IMR-90 (cell line): ENCODE measurements around the gene TMTC1. TPM values are rescaled to one million over a fixed set of nuclear protein-coding genes. Genes with fewer than 3 reads are reported as not detected.

Experiments
- ATAC-seq: fragments of 200-7000 bp; cut with Tn5 transposase; 2 replicates; pipeline ENCODE4 v1.9.1; 2020; ENCODE audit warnings: low read depth, mild to moderate bottlenecking, moderate library complexity
- BruUV-seq: library from RNA; stranded (reverse); fragments of 400-500 nt; replicated peaks from 2 replicates; lab custom pipeline; 2021; lab: Mats Ljungman, UMichigan
- CTCF ChIA-PET: fragments of 300-600 bp; formaldehyde crosslinking; extraction: SDS; loops from one replicate; lab custom pipeline; 2021; ENCODE audit warnings: antibody characterized with exemption; lab: Yijun Ruan, JAX
- POLR2A ChIA-PET: fragments of 300-600 bp; sonication (Branson Sonifier 250); formaldehyde crosslinking; loops from one replicate; lab custom pipeline; 2022; ENCODE audit warnings: antibody characterized with exemption; ENCODE audit not compliant: unreplicated experiment; lab: Charles Lee
- DNase-seq: peaks from one replicate; pipeline ENCODE4 v3.0.0; 2013
- H2AFZ ChIP-seq: replicated peaks from 2 replicates; pipeline ENCODE3; 2013; ENCODE audit warnings: low read length, mild to moderate bottlenecking; ENCODE audit not compliant: poor library complexity
- H2AK5ac ChIP-seq: 2 replicates; pipeline ENCODE4 v1.6.1; 2013; ENCODE audit warnings: low read depth, low read length, inconsistent platforms
- H2AK9ac ChIP-seq: replicated peaks from 2 replicates; pipeline ENCODE3; 2013; ENCODE audit warnings: mild to moderate bottlenecking, low read depth, low read length, moderate library complexity; ENCODE audit not compliant: poor library complexity
- H2BK120ac ChIP-seq: 2 replicates; pipeline ENCODE4 v1.6.1; 2013; ENCODE audit warnings: low read depth, low read length, inconsistent platforms
- H2BK15ac ChIP-seq: 3 replicates; pipeline ENCODE4 v1.6.1; 2013; ENCODE audit warnings: low read depth, low read length, inconsistent platforms
- H2BK20ac ChIP-seq: 2 replicates; pipeline ENCODE4 v1.6.1; 2013; ENCODE audit warnings: low read depth, mild to moderate bottlenecking, inconsistent platforms, low read length, moderate library complexity
- H2BK5ac ChIP-seq: 2 replicates; pipeline ENCODE4 v1.6.1; 2013; ENCODE audit warnings: mild to moderate bottlenecking, low read depth, low read length, inconsistent platforms; ENCODE audit not compliant: poor library complexity, severe bottlenecking
- H3K14ac ChIP-seq: replicated peaks from 2 replicates; pipeline ENCODE4 v1.6.1; 2013; ENCODE audit warnings: low read depth, low read length, inconsistent platforms
- H3K18ac ChIP-seq: 2 replicates; pipeline ENCODE4 v1.6.1; 2013; ENCODE audit warnings: low read depth, low read length, control low read depth
- H3K23ac ChIP-seq: 2 replicates; pipeline ENCODE4 v1.6.1; 2013; ENCODE audit warnings: low read depth, low read length, inconsistent platforms
- H3K27ac ChIP-seq: 2 replicates; pipeline ENCODE4 v1.5.1; 2013; ENCODE audit warnings: mild to moderate bottlenecking, control low read depth, low read length; ENCODE audit not compliant: insufficient read depth
- H3K27me3 ChIP-seq: 2 replicates; pipeline ENCODE4 v1.6.1; 2013; ENCODE audit warnings: low read length; ENCODE audit not compliant: control insufficient read depth, insufficient read depth
- H3K36me3 ChIP-seq: 2 replicates; pipeline ENCODE4 v1.6.1; 2013; ENCODE audit warnings: low read length, mixed read lengths; ENCODE audit not compliant: control insufficient read depth, insufficient read depth
- H3K4ac ChIP-seq: 2 replicates; pipeline ENCODE4 v1.6.1; 2013; ENCODE audit warnings: low read depth, low read length, inconsistent platforms
- H3K4me1 ChIP-seq: 2 replicates; pipeline ENCODE4 v1.6.1; 2013; ENCODE audit warnings: low read length, mixed read lengths; ENCODE audit not compliant: control insufficient read depth, insufficient read depth
- H3K4me2 ChIP-seq: 2 replicates; pipeline ENCODE4 v1.6.1; 2013; ENCODE audit warnings: low read depth, mild to moderate bottlenecking, control low read depth, low read length, moderate library complexity
- H3K4me3 ChIP-seq: 2 replicates; pipeline ENCODE4 v1.5.1; 2013; ENCODE audit warnings: low read depth, mild to moderate bottlenecking, control low read depth, low read length, moderate library complexity; ENCODE audit not compliant: insufficient read depth
- H3K56ac ChIP-seq: 2 replicates; pipeline ENCODE4 v1.6.1; 2013; ENCODE audit warnings: low read length, inconsistent platforms; ENCODE audit not compliant: insufficient read depth; ENCODE audit errors: extremely low read depth
- H3K79me1 ChIP-seq, 2 experiments: 2 replicates each; pipeline ENCODE4 v1.6.1; 2013; ENCODE audit warnings: low read length in 2 of 2, inconsistent platforms in 1 of 2, low read depth in 1 of 2
- H3K9ac ChIP-seq: 2 replicates; pipeline ENCODE4 v1.6.1; 2013; ENCODE audit warnings: low read depth, low read length, control low read depth
- H3K9me1 ChIP-seq: 2 replicates; pipeline ENCODE4 v1.6.1; 2013; ENCODE audit warnings: low read length, inconsistent platforms; ENCODE audit not compliant: insufficient read depth
- H3K9me3 ChIP-seq: 2 replicates; pipeline ENCODE4 v1.6.1; 2013; ENCODE audit warnings: low read length; ENCODE audit not compliant: control insufficient read depth, insufficient read depth
- H4K20me1 ChIP-seq: 2 replicates; pipeline ENCODE4 v1.6.1; 2013; ENCODE audit warnings: low read length, inconsistent platforms; ENCODE audit not compliant: insufficient read depth
- H4K5ac ChIP-seq: 2 replicates; pipeline ENCODE4 v1.6.1; 2013; ENCODE audit warnings: mild to moderate bottlenecking, low read depth, low read length, control low read depth
- H4K8ac ChIP-seq, 2 experiments: 2 replicates each; pipeline ENCODE4 v1.6.1; 2013; ENCODE audit warnings: low read depth in 2 of 2, low read length in 2 of 2, control low read depth in 1 of 2, inconsistent platforms in 1 of 2
- H4K91ac ChIP-seq: 2 replicates; pipeline ENCODE4 v1.6.1; 2013; ENCODE audit warnings: low read depth, low read length, inconsistent platforms; ENCODE audit not compliant: insufficient read depth
- BHLHE40 ChIP-seq: fragments of 150-350 bp; IDR thresholded peaks from 2 replicates; pipeline ENCODE4 v1.6.1; 2016; ENCODE audit warnings: mild to moderate bottlenecking, low read depth, low read length
- CEBPB ChIP-seq: IDR thresholded peaks from 2 replicates; pipeline ENCODE4 v1.6.1; 2012; ENCODE audit warnings: low read depth, low read length, improper control_type of control experiment
- CHD1 ChIP-seq: IDR thresholded peaks from 2 replicates; pipeline ENCODE4 v1.6.1; 2012; ENCODE audit warnings: low read depth, low read length, improper control_type of control experiment
- FOS ChIP-seq: fragments of 150-350 bp; IDR thresholded peaks from 2 replicates; pipeline ENCODE4 v1.6.1; 2016; ENCODE audit warnings: low read depth, low read length
- MAFK ChIP-seq: IDR thresholded peaks from 2 replicates; pipeline ENCODE4 v1.6.1; 2012; ENCODE audit warnings: low read depth, low read length, improper control_type of control experiment
- MAZ ChIP-seq: IDR thresholded peaks from 2 replicates; pipeline ENCODE4 v1.6.1; 2012; ENCODE audit warnings: low read depth, mild to moderate bottlenecking, low read length, improper control_type of control experiment, moderate library complexity, borderline replicate concordance
- MXI1 ChIP-seq: IDR thresholded peaks from 2 replicates; pipeline ENCODE4 v1.6.1; 2012; ENCODE audit warnings: low read depth, mild to moderate bottlenecking, low read length, moderate library complexity, borderline replicate concordance
- NFE2L2 ChIP-seq: fragments of 150-350 bp; IDR thresholded peaks from 2 replicates; pipeline ENCODE4 v1.6.1; 2016; ENCODE audit warnings: low read depth, mild to moderate bottlenecking, low read length
- POLR2A ChIP-seq: IDR thresholded peaks from 2 replicates; pipeline ENCODE4 v1.6.1; 2012; ENCODE audit warnings: mild to moderate bottlenecking, low read depth, low read length
- RAD21 ChIP-seq: IDR thresholded peaks from 2 replicates; pipeline ENCODE4 v1.6.1; 2012; ENCODE audit warnings: low read length, improper control_type of control experiment
- RCOR1 ChIP-seq: IDR thresholded peaks from 2 replicates; pipeline ENCODE4 v1.6.1; 2012; ENCODE audit warnings: mild to moderate bottlenecking, low read length, improper control_type of control experiment; ENCODE audit not compliant: insufficient replicate concordance
- RFX5 ChIP-seq: IDR thresholded peaks from 2 replicates; pipeline ENCODE4 v1.8.0; 2012; ENCODE audit warnings: low read depth, mild to moderate bottlenecking, low read length, moderate library complexity
- SMC3 ChIP-seq: fragments of 150-350 bp; IDR thresholded peaks from 2 replicates; pipeline ENCODE4 v1.6.1; 2016; ENCODE audit warnings: low read depth, mild to moderate bottlenecking, antibody characterized with exemption, low read length, moderate library complexity
- USF2 ChIP-seq: fragments of 150-350 bp; IDR thresholded peaks from 2 replicates; pipeline ENCODE4 v1.6.1; 2017; ENCODE audit warnings: mild to moderate bottlenecking, antibody characterized with exemption, low read length, low read depth
- WGBS, 2 experiments: methylation state at CpG; one replicate each; pipeline versions ENCODE4 v1.1.5 to v1.1.7; 2013; ENCODE audit warnings: missing lambda C conversion rate in 2 of 2; ENCODE audit not compliant: insufficient read length in 1 of 2; ENCODE audit errors: extremely low coverage in 2 of 2; 5-methylcytosine and 5-hydroxymethylcytosine counted together
- dilution Hi-C: fragments of 300-500 bp; cut with HindIII; formaldehyde crosslinking; loops from one replicate; pipeline ENCODE4 v1.14.3; 2018; ENCODE audit warnings: low sequenced_read_pairs; ENCODE audit not compliant: unreplicated experiment
- in situ Hi-C: fragments of 300-500 bp; cut with MboI; formaldehyde crosslinking; loops from 3 replicates; pipeline ENCODE4 v1.14.3; 2019; ENCODE audit warnings: low sequenced_read_pairs, inconsistent platforms, mixed read lengths
- intact Hi-C: fragments of 100-400 bp; cut with micrococcal nuclease; formaldehyde crosslinking; loops from 2 replicates; pipeline ENCODE4 v1.10.0; 2022
- polyA plus RNA-seq, 3 experiments: library from polyadenylated mRNA; depleted of rRNA; stranded (reverse); fragments of >200 nt; gene quantifications; 2 replicates each; pipeline ENCODE4 v1.2.3, GENCODE V29; 2012; ENCODE audit warnings: low replicate concordance in 1 of 3
- total RNA-seq: library from RNA; depleted of rRNA; stranded (reverse); fragments of >200 nt; gene quantifications from 2 replicates; pipeline ENCODE4 v1.2.3, GENCODE V29; 2012
- TF ChIP-seq, protein P1 (sequence below): conservative IDR thresholded peaks from 2 replicates; pipeline ENCODE4 v1.5.1; 2012; ENCODE audit warnings: mild to moderate bottlenecking, low read depth, low read length, improper control_type of control experiment
- TF ChIP-seq, protein P2 (sequence below): fragments of 150-350 bp; IDR thresholded peaks from 2 replicates; pipeline ENCODE4 v1.6.1; 2016; ENCODE audit warnings: low read depth, mild to moderate bottlenecking, low read length, moderate library complexity, borderline replicate concordance

Gene TMTC1
- total and polyA plus RNA-seq, 2 of the 4 experiments (the other 2 are of a cell fraction), result 12.5 to 36.4 TPM

GRCh38 chr12:29665107-29665506 is 118.6 kb downstream of the TMTC1 start:
- Histone ChIP-seq H3K4me3 (no peak overlapping the region), H2BK20ac (no peak overlapping the region), H4K91ac (no peak overlapping the region), H2AK5ac (no peak overlapping the region), H2AK9ac (no peak overlapping the region), H3K14ac (no peak overlapping the region), H3K27ac (no peak overlapping the region), H3K36me3 (peaks cover 4% of the 10 kb centered on the region; the same call in 1 of the 2 replicates), H3K79me1 (peaks cover 0 to 5% of the 10 kb centered on the region in 2 experiments; a peak in 2 of 4 replicates), H2BK15ac (no peak overlapping the region), H4K8ac (no peak overlapping the region), H3K56ac (no peak overlapping the region), H3K9me1 (no peaks in the 10 kb centered on the region), H2BK5ac (no peak overlapping the region), H2BK120ac (no peak overlapping the region), H3K9ac (no peak overlapping the region), H3K9me3 (no peaks in the 10 kb centered on the region), H3K4me2 (no peak overlapping the region), H3K18ac (no peak overlapping the region), H4K20me1 (no peaks in the 10 kb centered on the region), H3K4me1 (no peaks in the 10 kb centered on the region), H4K5ac (no peak overlapping the region), H2AFZ (no peak overlapping the region), H3K27me3 (no peaks in the 10 kb centered on the region), H3K23ac (no peak overlapping the region), H3K4ac (no peak overlapping the region)
- dilution Hi-C loops (no loop called here), in situ Hi-C loops (no loop called here), intact Hi-C loops (no loop called here)
- ATAC-seq, result no peak
- WGBS, 2 experiments, result no CpG with 5 or more reads among the region's 5 CpGs
- no TSS peak for BruUV-seq
- TF ChIP-seq NFE2L2 (no peak), MXI1 (no peak), MAFK (no peak), CEBPB (no peak), CHD1 (no peak), FOS (no peak), USF2 (no peak), BHLHE40 (no peak), POLR2A (no peak), SMC3 (no peak), RAD21 (no peak), MAZ (no peak), RCOR1 (no peak), RFX5 (no peak)
- TF ChIP-seq, protein P1, sequence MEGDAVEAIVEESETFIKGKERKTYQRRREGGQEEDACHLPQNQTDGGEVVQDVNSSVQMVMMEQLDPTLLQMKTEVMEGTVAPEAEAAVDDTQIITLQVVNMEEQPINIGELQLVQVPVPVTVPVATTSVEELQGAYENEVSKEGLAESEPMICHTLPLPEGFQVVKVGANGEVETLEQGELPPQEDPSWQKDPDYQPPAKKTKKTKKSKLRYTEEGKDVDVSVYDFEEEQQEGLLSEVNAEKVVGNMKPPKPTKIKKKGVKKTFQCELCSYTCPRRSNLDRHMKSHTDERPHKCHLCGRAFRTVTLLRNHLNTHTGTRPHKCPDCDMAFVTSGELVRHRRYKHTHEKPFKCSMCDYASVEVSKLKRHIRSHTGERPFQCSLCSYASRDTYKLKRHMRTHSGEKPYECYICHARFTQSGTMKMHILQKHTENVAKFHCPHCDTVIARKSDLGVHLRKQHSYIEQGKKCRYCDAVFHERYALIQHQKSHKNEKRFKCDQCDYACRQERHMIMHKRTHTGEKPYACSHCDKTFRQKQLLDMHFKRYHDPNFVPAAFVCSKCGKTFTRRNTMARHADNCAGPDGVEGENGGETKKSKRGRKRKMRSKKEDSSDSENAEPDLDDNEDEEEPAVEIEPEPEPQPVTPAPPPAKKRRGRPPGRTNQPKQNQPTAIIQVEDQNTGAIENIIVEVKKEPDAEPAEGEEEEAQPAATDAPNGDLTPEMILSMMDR, result no peak
- TF ChIP-seq, protein P2, sequence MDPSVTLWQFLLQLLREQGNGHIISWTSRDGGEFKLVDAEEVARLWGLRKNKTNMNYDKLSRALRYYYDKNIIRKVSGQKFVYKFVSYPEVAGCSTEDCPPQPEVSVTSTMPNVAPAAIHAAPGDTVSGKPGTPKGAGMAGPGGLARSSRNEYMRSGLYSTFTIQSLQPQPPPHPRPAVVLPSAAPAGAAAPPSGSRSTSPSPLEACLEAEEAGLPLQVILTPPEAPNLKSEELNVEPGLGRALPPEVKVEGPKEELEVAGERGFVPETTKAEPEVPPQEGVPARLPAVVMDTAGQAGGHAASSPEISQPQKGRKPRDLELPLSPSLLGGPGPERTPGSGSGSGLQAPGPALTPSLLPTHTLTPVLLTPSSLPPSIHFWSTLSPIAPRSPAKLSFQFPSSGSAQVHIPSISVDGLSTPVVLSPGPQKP, result no peak
- CTCF ChIA-PET, result no interaction called here
- DNase-seq, result no peak
- POLR2A ChIA-PET, result no interaction called here
